ENCODE data around the gene SGK1.

GRCh38 chr6:134303891-134304290, 14.0 kb downstream of the SGK1 start:
- TF ChIP-seq, protein P1, sequence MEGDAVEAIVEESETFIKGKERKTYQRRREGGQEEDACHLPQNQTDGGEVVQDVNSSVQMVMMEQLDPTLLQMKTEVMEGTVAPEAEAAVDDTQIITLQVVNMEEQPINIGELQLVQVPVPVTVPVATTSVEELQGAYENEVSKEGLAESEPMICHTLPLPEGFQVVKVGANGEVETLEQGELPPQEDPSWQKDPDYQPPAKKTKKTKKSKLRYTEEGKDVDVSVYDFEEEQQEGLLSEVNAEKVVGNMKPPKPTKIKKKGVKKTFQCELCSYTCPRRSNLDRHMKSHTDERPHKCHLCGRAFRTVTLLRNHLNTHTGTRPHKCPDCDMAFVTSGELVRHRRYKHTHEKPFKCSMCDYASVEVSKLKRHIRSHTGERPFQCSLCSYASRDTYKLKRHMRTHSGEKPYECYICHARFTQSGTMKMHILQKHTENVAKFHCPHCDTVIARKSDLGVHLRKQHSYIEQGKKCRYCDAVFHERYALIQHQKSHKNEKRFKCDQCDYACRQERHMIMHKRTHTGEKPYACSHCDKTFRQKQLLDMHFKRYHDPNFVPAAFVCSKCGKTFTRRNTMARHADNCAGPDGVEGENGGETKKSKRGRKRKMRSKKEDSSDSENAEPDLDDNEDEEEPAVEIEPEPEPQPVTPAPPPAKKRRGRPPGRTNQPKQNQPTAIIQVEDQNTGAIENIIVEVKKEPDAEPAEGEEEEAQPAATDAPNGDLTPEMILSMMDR (conservative IDR thresholded peaks at IDR 0.05 in 1 of 2, IDR thresholded peaks at IDR 0.05 in 1 of 2; ENCODE audit: extremely low read depth in 1 of 2, insufficient read depth in 1 of 2, low read depth in 1 of 2, low read length in 2 of 2) = no peak
- no peak for TF ChIP-seq EZH2 (IDR thresholded peaks at IDR 0.05; ENCODE audit: borderline replicate concordance, low read length)

Measured in mammary epithelial cell (primary cell).